HS-27A (cell line): ENCODE measurements around the gene MREG.
"Not testable (repeated sequence)": the region's sequence is repeated elsewhere in the genome, so short reads cannot be mapped to it uniquely, and the experiment has no call there.

Experiments
- DNase-seq: peaks from one replicate; pipeline ENCODE4 v3.0.0-alpha.2; 2012; ENCODE audit warnings: low read depth, missing footprints

Gene MREG

GRCh38 chr2:216021768-216022565 lies 8.6 kb upstream of the MREG start:
- no peak for DNase-seq

- no peak for DNase-seq
Measured at GRCh38 chr2:216018709-216019108, 5.4 kb upstream of the MREG start.

GRCh38 chr2:216017365-216017764 lies 4.0 kb upstream of the MREG start:
- DNase-seq = no peak

- DNase-seq = no peak
Measured at GRCh38 chr2:216016581-216016980, 3.2 kb upstream of the MREG start.

- DNase-seq = no peak
Measured at GRCh38 chr2:216015722-216016464, 2.5 kb upstream of the MREG start.

- DNase-seq = no peak
Measured at GRCh38 chr2:216014986-216015385, 1.6 kb upstream of the MREG start.

GRCh38 chr2:216014006-216014405 lies 655 bp upstream of the MREG start:
- no peak for DNase-seq

GRCh38 chr2:216012830-216013079 lies 596 bp downstream of the MREG start:
- DNase-seq = no peak

GRCh38 chr2:216012133-216012829 lies 1.1 kb downstream of the MREG start:
- DNase-seq = no peak

GRCh38 chr2:216009215-216009614 lies 4.1 kb downstream of the MREG start:
- DNase-seq = not testable (repeated sequence)

- no peak for DNase-seq
Measured at GRCh38 chr2:216008387-216008786, 5.0 kb downstream of the MREG start.

- no peak for DNase-seq
Measured at GRCh38 chr2:216006164-216006663, 7.1 kb downstream of the MREG start.

- no peak for DNase-seq
Measured at GRCh38 chr2:216004697-216005283, 8.6 kb downstream of the MREG start.

- DNase-seq = no peak
Measured at GRCh38 chr2:216003876-216004696, 9.3 kb downstream of the MREG start.

- no peak for DNase-seq
Measured at GRCh38 chr2:216002693-216003092, 10.7 kb downstream of the MREG start.

GRCh38 chr2:216002101-216002678 lies 11.2 kb downstream of the MREG start:
- DNase-seq = no peak

GRCh38 chr2:216001216-216002100 lies 11.9 kb downstream of the MREG start:
- no peak for DNase-seq

- DNase-seq = no peak
Measured at GRCh38 chr2:215998636-215999035, 14.7 kb downstream of the MREG start.

- DNase-seq = no peak
Measured at GRCh38 chr2:215997219-215997618, 16.1 kb downstream of the MREG start.

GRCh38 chr2:215994911-215995310 lies 18.4 kb downstream of the MREG start:
- DNase-seq = no peak
